ENCODE data around the gene FGD4. TPM values are rescaled to one million over a fixed set of nuclear protein-coding genes. Genes with fewer than 3 reads are reported as not detected.
"Not testable (repeated sequence)": the region's sequence is repeated elsewhere in the genome, so short reads cannot be mapped to it uniquely, and the experiment has no call there.

The FGD4 gene
- total and polyA plus RNA-seq, 4 donors: 4.8 to 64.6 (median 24.2) TPM

DNA sequence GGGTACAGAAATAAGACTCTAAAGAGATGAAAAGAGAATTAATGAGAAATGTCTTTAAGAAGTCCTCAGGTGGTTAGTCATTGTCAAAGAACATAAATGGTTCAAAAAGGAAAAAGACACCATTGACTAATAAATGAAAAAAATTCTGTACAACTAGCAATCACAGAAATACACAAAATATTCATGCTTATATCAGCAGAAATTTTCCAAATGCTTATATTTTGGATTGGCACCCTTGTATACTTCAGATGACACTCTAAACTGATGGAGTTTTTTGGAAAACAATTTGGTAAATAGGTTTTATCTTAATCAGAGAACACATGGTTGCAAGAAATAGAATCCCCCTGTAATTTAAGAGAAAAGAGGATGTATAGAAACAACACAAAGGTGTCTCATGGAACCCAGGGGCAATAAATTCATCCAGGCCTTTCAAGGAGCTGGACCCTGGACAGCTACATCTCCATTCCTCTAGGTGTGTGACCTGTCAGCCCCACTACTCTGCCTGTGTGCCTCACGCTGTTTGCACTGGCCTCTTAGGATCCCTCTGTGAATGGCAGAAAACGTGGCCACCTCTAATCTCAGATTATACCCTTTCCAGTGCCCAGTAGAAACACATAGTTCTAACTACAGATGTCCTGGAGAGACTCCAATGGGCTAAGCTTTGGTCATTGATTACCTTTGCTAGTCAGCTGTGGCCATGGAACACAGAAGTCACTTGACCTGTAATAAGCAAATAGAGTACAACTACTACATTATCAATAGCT, 110.2 kb downstream of the FGD4 start:
- H3K27ac ChIP-seq (ENCODE audit: low read depth in 1 of 2, low read length in 1 of 2): no peak overlapping the region
- no peaks in the 10 kb centered on the region for H3K27me3 ChIP-seq (ENCODE audit: control insufficient read depth in 3 of 3, insufficient read depth in 3 of 3, low read length in 2 of 3)
- ATAC-seq (ENCODE audit: insufficient read depth, low FRiP score): no peak
- no peak for DNase-seq
- TF ChIP-seq, protein P1, sequence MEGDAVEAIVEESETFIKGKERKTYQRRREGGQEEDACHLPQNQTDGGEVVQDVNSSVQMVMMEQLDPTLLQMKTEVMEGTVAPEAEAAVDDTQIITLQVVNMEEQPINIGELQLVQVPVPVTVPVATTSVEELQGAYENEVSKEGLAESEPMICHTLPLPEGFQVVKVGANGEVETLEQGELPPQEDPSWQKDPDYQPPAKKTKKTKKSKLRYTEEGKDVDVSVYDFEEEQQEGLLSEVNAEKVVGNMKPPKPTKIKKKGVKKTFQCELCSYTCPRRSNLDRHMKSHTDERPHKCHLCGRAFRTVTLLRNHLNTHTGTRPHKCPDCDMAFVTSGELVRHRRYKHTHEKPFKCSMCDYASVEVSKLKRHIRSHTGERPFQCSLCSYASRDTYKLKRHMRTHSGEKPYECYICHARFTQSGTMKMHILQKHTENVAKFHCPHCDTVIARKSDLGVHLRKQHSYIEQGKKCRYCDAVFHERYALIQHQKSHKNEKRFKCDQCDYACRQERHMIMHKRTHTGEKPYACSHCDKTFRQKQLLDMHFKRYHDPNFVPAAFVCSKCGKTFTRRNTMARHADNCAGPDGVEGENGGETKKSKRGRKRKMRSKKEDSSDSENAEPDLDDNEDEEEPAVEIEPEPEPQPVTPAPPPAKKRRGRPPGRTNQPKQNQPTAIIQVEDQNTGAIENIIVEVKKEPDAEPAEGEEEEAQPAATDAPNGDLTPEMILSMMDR (IDR thresholded peaks at IDR 0.05; ENCODE audit: control extremely low read depth, extremely low read depth): no peak
- WGBS, 2 donors: 77 to 96% methylated on average over 2 of the region's 2 CpGs
- peaks cover 4 to 26% (median 16%) of the 10 kb centered on the region in 5 donors for H3K4me1 ChIP-seq (ENCODE audit: control insufficient read depth in 5 of 5, insufficient read depth in 5 of 5, low read length in 5 of 5)
- no peak overlapping the region for H3K9ac ChIP-seq (ENCODE audit: insufficient read depth in 1 of 2, low read length in 2 of 2)
- H3K36me3 ChIP-seq (ENCODE audit: control insufficient read depth in 4 of 4, insufficient read depth in 4 of 4, low read length in 4 of 4): peaks cover 0 to 3% (median 0%) of the 10 kb centered on the region in 4 donors
- no peaks in the 10 kb centered on the region for H3K9me3 ChIP-seq (ENCODE audit: control insufficient read depth in 4 of 4, insufficient read depth in 3 of 4, low read length in 3 of 4)
- H3K4me3 ChIP-seq: no peak overlapping the region

DNA sequence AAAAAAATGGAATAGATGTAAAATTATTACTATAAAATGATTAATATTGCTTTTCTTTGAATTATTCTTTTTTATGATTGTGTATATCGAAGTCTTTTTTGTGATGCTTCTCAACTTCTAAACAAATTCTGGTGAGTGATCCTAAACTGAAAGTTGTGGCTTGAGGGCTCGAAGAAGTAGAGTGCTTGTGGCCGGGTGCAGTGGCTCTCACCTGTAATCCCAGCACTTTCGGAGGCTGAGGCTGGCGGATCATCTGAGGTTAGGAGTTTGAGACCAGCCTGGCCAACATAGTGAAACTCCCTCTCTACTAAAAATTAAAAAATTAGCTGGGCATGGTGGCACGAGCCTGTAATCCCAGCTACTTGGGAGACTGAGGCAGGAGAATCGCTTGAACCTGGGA, 112.6 kb downstream of the FGD4 start:
- DNase-seq; H3K27ac ChIP-seq (ENCODE audit: low read depth in 1 of 2, low read length in 1 of 2); H3K9ac ChIP-seq (ENCODE audit: insufficient read depth in 1 of 2, low read length in 2 of 2); ATAC-seq (ENCODE audit: insufficient read depth, low FRiP score); H3K36me3 ChIP-seq (ENCODE audit: control insufficient read depth in 4 of 4, insufficient read depth in 4 of 4, low read length in 4 of 4); H3K9me3 ChIP-seq (ENCODE audit: control insufficient read depth in 4 of 4, insufficient read depth in 3 of 4, low read length in 3 of 4); H3K27me3 ChIP-seq (ENCODE audit: control insufficient read depth in 3 of 3, insufficient read depth in 3 of 3, low read length in 2 of 3); H3K4me3 ChIP-seq: not testable (repeated sequence)
- H3K4me1 ChIP-seq (ENCODE audit: control insufficient read depth in 5 of 5, insufficient read depth in 5 of 5, low read length in 5 of 5): peaks cover 0 to 15% (median 7%) of the 10 kb centered on the region in 5 donors
- WGBS, 2 donors: 91 to 95% methylated on average over 7 of the region's 7 CpGs

GRCh38 chr12:32512379-32512778, 113.0 kb downstream of the FGD4 start:
- Histone ChIP-seq H3K36me3 (ENCODE audit: control insufficient read depth in 4 of 4, insufficient read depth in 4 of 4, low read length in 4 of 4) (peaks cover 0 to under 1% (median 0%) of the 10 kb centered on the region in 4 donors), H3K27me3 (ENCODE audit: control insufficient read depth in 3 of 3, insufficient read depth in 3 of 3, low read length in 2 of 3) (no peaks in the 10 kb centered on the region), H3K4me1 (ENCODE audit: control insufficient read depth in 5 of 5, insufficient read depth in 5 of 5, low read length in 5 of 5) (peaks cover 0 to 15% (median 7%) of the 10 kb centered on the region in 5 donors), H3K27ac (ENCODE audit: low read depth in 1 of 2, low read length in 1 of 2) (no peak overlapping the region), H3K9me3 (ENCODE audit: control insufficient read depth in 4 of 4, insufficient read depth in 3 of 4, low read length in 3 of 4) (no peaks in the 10 kb centered on the region), H3K4me3 (no peak overlapping the region), H3K9ac (ENCODE audit: insufficient read depth in 1 of 2, low read length in 2 of 2) (no peak overlapping the region)
- DNase-seq: no peak
- no peak for ATAC-seq (ENCODE audit: insufficient read depth, low FRiP score)
- 98% methylated on average over 2 of the region's 2 CpGs for WGBS, 2 donors
- TF ChIP-seq, protein P1 (IDR thresholded peaks at IDR 0.05; ENCODE audit: control extremely low read depth, extremely low read depth): no peak

DNA sequence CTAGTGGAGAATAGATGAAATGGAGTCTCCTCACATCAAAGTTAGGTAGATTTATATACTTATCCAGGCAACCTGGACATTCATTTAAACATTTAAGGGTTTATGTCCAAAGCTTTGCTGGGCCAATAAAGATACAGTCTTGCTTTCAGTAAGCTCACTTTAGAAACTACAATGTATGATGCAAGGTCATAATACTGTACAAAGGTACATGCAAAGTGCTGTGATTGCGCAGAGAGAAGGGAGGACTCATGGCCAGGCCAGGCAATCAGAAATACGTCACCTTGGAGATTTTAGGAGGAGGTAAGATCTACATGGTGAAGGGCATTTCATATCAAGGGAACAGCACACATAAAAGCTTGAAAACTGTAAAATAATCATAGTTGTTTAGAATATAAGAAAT, 113.6 kb downstream of the FGD4 start:
- no peaks in the 10 kb centered on the region for H3K36me3 ChIP-seq (ENCODE audit: control insufficient read depth in 4 of 4, insufficient read depth in 4 of 4, low read length in 4 of 4)
- H3K27ac ChIP-seq (ENCODE audit: low read depth in 1 of 2, low read length in 1 of 2): no peak overlapping the region
- no peaks in the 10 kb centered on the region for H3K27me3 ChIP-seq (ENCODE audit: control insufficient read depth in 3 of 3, insufficient read depth in 3 of 3, low read length in 2 of 3)
- ATAC-seq (ENCODE audit: insufficient read depth, low FRiP score): no peak
- H3K4me3 ChIP-seq: no peak overlapping the region
- TF ChIP-seq, protein P1 (IDR thresholded peaks at IDR 0.05; ENCODE audit: control extremely low read depth, extremely low read depth): no peak
- no peak for DNase-seq
- no peak overlapping the region for H3K9ac ChIP-seq (ENCODE audit: insufficient read depth in 1 of 2, low read length in 2 of 2)
- H3K9me3 ChIP-seq (ENCODE audit: control insufficient read depth in 4 of 4, insufficient read depth in 3 of 4, low read length in 3 of 4): no peaks in the 10 kb centered on the region
- 93 to 96% methylated on average over 2 of the region's 2 CpGs for WGBS, 2 donors
- H3K4me1 ChIP-seq (ENCODE audit: control insufficient read depth in 5 of 5, insufficient read depth in 5 of 5, low read length in 5 of 5): peaks cover 0 to 15% (median 4%) of the 10 kb centered on the region in 5 donors

Data from lung (tissue), 12 donors.